PFSK-1 (cell line): Measurements from ENCODE around the gene CCDC186.

ENCODE experiments used
- FOXP2 ChIP-seq: optimal IDR thresholded peaks from 2 replicates; pipeline ENCODE3; 2011; ENCODE audit warnings: borderline replicate concordance, control low read depth, inconsistent platforms; ENCODE audit not compliant: insufficient read depth; ENCODE audit errors: extremely low read length, extremely low read depth
- POLR2AphosphoS5 ChIP-seq: IDR thresholded peaks from 2 replicates; pipeline ENCODE4 v1.6.1; 2012; ENCODE audit warnings: low read depth, mild to moderate bottlenecking, control low read depth, low read length, moderate library complexity
- REST ChIP-seq, 2 experiments: IDR thresholded peaks; 2 replicates each; pipeline versions ENCODE4 v1.6.1 to v1.8.0; 2011 to 2012; ENCODE audit warnings: low read depth in 2 of 2, low read length in 2 of 2, control low read depth in 1 of 2, inconsistent platforms in 1 of 2, mild to moderate bottlenecking in 1 of 2, moderate library complexity in 1 of 2; ENCODE audit not compliant: insufficient read depth in 1 of 2
- SIN3A ChIP-seq: IDR thresholded peaks from 2 replicates; pipeline ENCODE4 v1.6.1; 2012; ENCODE audit warnings: mild to moderate bottlenecking, low read length, moderate library complexity, borderline replicate concordance; ENCODE audit not compliant: insufficient read depth
- TAF1 ChIP-seq: IDR thresholded peaks from 2 replicates; pipeline ENCODE4 v1.6.1; 2012; ENCODE audit warnings: low read length, control low read depth, borderline replicate concordance; ENCODE audit not compliant: insufficient read depth

CCDC186 gene

GRCh38 chr10:114176511-114176910, 2.5 kb upstream of the CCDC186 start:
- TF ChIP-seq POLR2AphosphoS5 = no peak
- TF ChIP-seq TAF1 = no peak
- no peak for TF ChIP-seq SIN3A
- no peak for TF ChIP-seq REST (IDR thresholded peaks at IDR 0.05; ENCODE audit: insufficient read depth in 1 of 2, low read depth in 2 of 2, low read length in 2 of 2)
- no peak for TF ChIP-seq FOXP2

GRCh38 chr10:114175667-114176066, 1.7 kb upstream of the CCDC186 start:
- no peak for TF ChIP-seq TAF1
- no peak for TF ChIP-seq POLR2AphosphoS5
- no peak for TF ChIP-seq SIN3A
- TF ChIP-seq FOXP2 = no peak
- no peak for TF ChIP-seq REST (IDR thresholded peaks at IDR 0.05; ENCODE audit: insufficient read depth in 1 of 2, low read depth in 2 of 2, low read length in 2 of 2)

GRCh38 chr10:114174695-114175188, 739 bp upstream of the CCDC186 start:
- TF ChIP-seq REST (IDR thresholded peaks at IDR 0.05; ENCODE audit: insufficient read depth in 1 of 2, low read depth in 2 of 2, low read length in 2 of 2) = no peak
- no peak for TF ChIP-seq TAF1
- no peak for TF ChIP-seq FOXP2
- no peak for TF ChIP-seq SIN3A
- TF ChIP-seq POLR2AphosphoS5 = no peak

- TF ChIP-seq REST (IDR thresholded peaks at IDR 0.05; ENCODE audit: insufficient read depth in 1 of 2, low read depth in 2 of 2, low read length in 2 of 2) (no peak), POLR2AphosphoS5 (no peak), TAF1 (no peak), FOXP2 (no peak)
Observed at GRCh38 chr10:114173603-114173920, 441 bp downstream of the CCDC186 start.

- TF ChIP-seq SIN3A = no peak
- TF ChIP-seq POLR2AphosphoS5 = no peak
- TF ChIP-seq REST (IDR thresholded peaks at IDR 0.05; ENCODE audit: insufficient read depth in 1 of 2, low read depth in 2 of 2, low read length in 2 of 2) = no peak
- no peak for TF ChIP-seq TAF1
- no peak for TF ChIP-seq FOXP2
Observed at GRCh38 chr10:114172776-114173602, 1.0 kb downstream of the CCDC186 start.
